H1 (cell line): ENCODE results near the gene PIEZO1. TPM values are rescaled to one million over a fixed set of nuclear protein-coding genes. Genes with fewer than 3 reads are reported as not detected.

Experiments used
- EGR1 ChIP-seq: IDR thresholded peaks from 2 replicates; pipeline ENCODE4 v1.6.1; 2011; ENCODE audit warnings: low read depth, low read length, borderline replicate concordance
- POU5F1 ChIP-seq: IDR thresholded peaks from 2 replicates; pipeline ENCODE4 v1.6.1; 2011; ENCODE audit warnings: low read depth, mild to moderate bottlenecking, low read length, moderate library complexity
- SIX5 ChIP-seq: IDR thresholded peaks from 2 replicates; pipeline ENCODE4 v1.6.1; 2011; ENCODE audit warnings: mild to moderate bottlenecking, low read depth, low read length
- polyA plus RNA-seq, 7 experiments: library from polyadenylated mRNA; depleted of rRNA in 3 of 7; stranded (reverse) in 5 of 7; unstranded in 2 of 7; fragments of >200 nt in 5 of 7; fragments of 200-250 nt in 2 of 7; gene quantifications; 1 replicate in 5 of 7; 2 replicates in 1 of 7; 4 replicates in 1 of 7; pipeline versions ENCODE4 v1.2.1 to v1.2.3, GENCODE V29; 2011 to 2013; ENCODE audit warnings: missing spikeins in 2 of 7, mixed read lengths in 2 of 7
- total RNA-seq: library from RNA; stranded (reverse); fragmentation: NEBNext Ultra II Directional; extraction: Animal tissue kit (Norgen Biotek cat#: 25700); gene quantifications from 2 replicates; pipeline ENCODE4 v1.2.1, GENCODE V29; 2021

The PIEZO1 gene
- total and polyA plus RNA-seq, 2 of the 8 experiments (the other 6 are each of a cell fraction or from before 2014, with no cell fraction given): 42.3 to 67.5 TPM

DNA sequence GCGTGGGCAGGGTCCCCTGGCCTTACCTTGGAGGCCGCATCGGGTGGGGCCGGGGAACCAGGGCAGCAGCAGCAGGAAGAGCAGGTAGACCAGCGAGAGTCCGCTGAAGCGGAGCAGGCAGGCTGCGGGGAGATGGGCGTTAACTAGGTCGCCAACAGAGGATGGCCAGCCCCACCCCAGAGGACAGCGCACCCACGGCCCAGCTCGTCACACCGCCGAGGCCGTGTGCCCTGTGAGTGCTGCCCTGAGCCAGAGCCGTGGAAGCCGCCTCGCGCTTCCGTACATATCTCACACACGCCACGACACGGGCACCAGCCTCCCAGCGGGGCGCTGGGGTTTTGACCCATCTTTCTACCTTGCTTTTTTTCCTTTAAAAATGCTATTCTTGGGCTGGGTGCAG is 35.7 kb downstream of the PIEZO1 start (continued):
- TF ChIP-seq POU5F1: no peak
- no peak for TF ChIP-seq SIX5
- TF ChIP-seq EGR1: no peak
